ENCODE data around the gene VTI1A.

- TF ChIP-seq EZH2 (IDR thresholded peaks at IDR 0.05; ENCODE audit: insufficient read depth, low read length): no peak
- TF ChIP-seq, protein P1, sequence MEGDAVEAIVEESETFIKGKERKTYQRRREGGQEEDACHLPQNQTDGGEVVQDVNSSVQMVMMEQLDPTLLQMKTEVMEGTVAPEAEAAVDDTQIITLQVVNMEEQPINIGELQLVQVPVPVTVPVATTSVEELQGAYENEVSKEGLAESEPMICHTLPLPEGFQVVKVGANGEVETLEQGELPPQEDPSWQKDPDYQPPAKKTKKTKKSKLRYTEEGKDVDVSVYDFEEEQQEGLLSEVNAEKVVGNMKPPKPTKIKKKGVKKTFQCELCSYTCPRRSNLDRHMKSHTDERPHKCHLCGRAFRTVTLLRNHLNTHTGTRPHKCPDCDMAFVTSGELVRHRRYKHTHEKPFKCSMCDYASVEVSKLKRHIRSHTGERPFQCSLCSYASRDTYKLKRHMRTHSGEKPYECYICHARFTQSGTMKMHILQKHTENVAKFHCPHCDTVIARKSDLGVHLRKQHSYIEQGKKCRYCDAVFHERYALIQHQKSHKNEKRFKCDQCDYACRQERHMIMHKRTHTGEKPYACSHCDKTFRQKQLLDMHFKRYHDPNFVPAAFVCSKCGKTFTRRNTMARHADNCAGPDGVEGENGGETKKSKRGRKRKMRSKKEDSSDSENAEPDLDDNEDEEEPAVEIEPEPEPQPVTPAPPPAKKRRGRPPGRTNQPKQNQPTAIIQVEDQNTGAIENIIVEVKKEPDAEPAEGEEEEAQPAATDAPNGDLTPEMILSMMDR (IDR thresholded peaks at IDR 0.05; ENCODE audit: insufficient read depth, low read depth, low read length): no peak
Observed at GRCh38 chr10:112429147-112429546, 17.9 kb upstream of the VTI1A start.

Data from astrocyte (in vitro differentiated cells and primary cell).